GM12865 (cell line): ENCODE results near the gene PPAT.

Experiments
- DNase-seq: peaks from one replicate; pipeline ENCODE4 v3.0.0; 2010; ENCODE audit warnings: low read depth
- H3K4me3 ChIP-seq: 2 replicates; pipeline ENCODE4 v1.5.1; 2011; ENCODE audit warnings: mild to moderate bottlenecking, low read depth, low read length, control low read depth
- TF ChIP-seq, protein P1 (sequence below): IDR thresholded peaks from 2 replicates; pipeline ENCODE4 v1.5.1; 2011; ENCODE audit warnings: low read length, control low read depth, low read depth, inconsistent platforms; ENCODE audit not compliant: insufficient read depth; ENCODE audit errors: missing control alignments

The PPAT gene

DNA sequence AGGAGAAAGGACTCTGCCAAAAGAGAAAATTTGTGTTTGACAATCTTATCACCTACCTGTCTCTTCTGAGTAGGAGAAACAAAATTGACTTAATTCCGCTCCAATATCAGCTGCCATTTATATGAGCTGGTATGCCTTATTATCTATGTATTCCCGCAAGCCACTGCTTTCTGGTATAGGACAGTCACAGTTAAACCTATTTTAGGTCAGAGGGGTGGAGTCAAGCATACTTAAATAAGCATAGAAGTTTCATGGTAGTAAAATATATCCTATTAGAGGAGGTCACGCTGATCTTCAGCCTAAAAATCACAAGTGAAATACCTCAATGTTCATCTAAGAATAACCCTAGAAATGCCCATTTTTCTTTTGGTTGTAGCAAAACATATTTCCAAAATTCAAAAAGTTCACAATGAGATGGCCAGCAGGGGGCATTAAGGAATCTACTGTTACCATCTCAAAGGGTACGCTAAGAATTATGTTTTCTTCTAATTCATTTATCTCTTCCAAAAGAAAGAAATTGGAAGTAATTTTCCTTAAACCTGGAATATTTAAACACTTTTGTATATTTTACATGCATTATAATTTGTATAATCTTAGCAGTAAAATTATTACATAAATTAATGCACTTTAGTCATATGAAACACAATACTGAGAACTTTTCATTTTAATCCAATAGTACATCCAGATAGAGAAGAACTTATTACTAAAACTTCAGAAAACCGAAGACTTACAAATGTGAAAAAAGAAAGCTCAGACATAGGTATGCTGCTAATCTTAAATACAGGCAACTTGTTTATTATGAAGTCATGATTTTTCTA lies 10.5 kb downstream of the PPAT start:
- TF ChIP-seq, protein P1, sequence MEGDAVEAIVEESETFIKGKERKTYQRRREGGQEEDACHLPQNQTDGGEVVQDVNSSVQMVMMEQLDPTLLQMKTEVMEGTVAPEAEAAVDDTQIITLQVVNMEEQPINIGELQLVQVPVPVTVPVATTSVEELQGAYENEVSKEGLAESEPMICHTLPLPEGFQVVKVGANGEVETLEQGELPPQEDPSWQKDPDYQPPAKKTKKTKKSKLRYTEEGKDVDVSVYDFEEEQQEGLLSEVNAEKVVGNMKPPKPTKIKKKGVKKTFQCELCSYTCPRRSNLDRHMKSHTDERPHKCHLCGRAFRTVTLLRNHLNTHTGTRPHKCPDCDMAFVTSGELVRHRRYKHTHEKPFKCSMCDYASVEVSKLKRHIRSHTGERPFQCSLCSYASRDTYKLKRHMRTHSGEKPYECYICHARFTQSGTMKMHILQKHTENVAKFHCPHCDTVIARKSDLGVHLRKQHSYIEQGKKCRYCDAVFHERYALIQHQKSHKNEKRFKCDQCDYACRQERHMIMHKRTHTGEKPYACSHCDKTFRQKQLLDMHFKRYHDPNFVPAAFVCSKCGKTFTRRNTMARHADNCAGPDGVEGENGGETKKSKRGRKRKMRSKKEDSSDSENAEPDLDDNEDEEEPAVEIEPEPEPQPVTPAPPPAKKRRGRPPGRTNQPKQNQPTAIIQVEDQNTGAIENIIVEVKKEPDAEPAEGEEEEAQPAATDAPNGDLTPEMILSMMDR: peak; percentile 56
- peak overlapping the region; percentile 6; the same call in 1 of the 2 replicates for H3K4me3 ChIP-seq
- DNase-seq: peak; percentile 54

DNA sequence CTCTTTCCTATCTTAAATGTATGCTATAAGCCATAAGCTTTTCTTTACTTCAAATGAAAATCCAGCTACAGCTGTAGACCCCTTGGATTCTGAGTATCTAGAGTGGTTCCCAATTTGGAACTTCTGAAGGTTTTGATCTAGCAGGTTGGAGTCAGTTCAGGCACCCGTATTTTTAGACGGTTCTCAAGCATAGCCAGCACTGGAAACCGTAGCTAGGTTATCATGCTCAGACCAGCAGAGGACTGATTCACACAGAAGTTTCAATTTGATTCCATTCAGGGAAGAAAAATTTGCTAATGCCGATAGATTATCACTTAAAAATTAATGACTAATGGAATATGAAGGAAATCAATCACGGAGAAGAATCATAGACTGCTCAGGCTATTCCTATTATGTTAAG lies 11.2 kb downstream of the PPAT start:
- H3K4me3 ChIP-seq: no peak overlapping the region
- TF ChIP-seq, protein P1: no peak
- no peak for DNase-seq

DNA sequence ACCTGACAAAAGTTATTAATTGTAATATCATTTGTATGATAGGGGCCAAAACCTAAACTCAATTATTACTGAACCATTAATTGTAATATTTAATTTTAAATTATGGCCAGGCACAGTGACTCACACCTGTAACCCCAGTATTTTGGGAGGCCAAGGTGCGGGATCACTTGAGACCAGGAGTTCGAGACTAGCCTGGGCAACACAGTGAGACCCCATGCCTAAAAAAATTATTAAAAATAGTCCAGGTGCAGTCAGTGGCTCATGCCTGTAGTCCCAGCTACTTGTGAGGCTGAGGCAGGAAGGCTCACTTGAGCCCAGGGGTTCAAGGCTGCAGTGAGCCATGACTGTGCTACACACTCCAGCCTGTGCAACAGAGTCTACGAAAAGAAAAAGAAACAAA lies 18.0 kb downstream of the PPAT start:
- no peak overlapping the region for H3K4me3 ChIP-seq
- no peak for DNase-seq
- TF ChIP-seq, protein P1: no peak

DNA sequence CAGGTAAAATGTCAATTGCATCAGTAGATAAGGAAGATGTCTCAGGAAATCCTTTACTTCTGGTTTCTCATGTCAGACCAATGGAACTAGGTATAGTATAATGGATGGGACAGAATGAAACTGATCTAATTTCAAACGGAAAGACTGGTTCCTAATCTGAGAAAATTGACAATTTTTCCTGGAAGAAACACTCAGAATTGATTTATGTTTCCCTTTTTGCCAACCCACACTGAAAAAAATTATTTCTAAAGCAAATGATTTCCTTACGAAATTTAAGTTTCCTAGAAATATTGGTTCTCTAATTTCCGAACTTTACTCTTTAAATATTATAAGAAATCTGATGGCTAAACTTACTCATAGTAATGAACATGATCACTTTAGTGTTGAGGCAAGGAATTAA lies 19.1 kb downstream of the PPAT start:
- TF ChIP-seq, protein P1: no peak

DNA sequence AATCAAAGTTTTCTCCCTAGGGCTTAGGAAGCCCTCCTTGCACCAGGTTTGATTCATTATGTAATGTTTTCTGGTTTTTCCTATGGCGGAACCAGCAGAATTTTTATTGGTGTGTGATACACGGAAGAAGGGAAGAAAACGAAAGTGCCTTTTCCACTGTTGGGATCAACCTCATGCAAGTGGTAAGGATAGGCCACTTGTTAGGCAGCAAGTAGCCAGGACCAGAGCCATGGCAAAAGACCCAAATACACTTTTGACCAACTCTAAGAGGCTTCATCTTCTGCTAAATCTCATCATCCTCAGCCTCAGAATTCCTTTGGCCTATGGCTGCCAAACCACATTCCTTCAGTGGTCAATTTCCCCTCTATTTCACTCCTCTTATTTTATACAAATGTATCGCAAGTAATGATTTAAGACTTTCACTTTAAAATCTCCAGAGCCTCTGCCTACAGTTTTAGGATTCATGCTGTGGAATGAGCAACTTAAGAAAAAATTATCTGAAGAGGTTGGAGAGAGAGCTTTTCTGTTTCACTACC lies 21.2 kb downstream of the PPAT start:
- TF ChIP-seq, protein P1: no peak
- no peak overlapping the region for H3K4me3 ChIP-seq
- no peak for DNase-seq

More for the DNA sequence above, 19.1 kb downstream of the PPAT start:
- no peak for DNase-seq
- no peak overlapping the region for H3K4me3 ChIP-seq

DNA sequence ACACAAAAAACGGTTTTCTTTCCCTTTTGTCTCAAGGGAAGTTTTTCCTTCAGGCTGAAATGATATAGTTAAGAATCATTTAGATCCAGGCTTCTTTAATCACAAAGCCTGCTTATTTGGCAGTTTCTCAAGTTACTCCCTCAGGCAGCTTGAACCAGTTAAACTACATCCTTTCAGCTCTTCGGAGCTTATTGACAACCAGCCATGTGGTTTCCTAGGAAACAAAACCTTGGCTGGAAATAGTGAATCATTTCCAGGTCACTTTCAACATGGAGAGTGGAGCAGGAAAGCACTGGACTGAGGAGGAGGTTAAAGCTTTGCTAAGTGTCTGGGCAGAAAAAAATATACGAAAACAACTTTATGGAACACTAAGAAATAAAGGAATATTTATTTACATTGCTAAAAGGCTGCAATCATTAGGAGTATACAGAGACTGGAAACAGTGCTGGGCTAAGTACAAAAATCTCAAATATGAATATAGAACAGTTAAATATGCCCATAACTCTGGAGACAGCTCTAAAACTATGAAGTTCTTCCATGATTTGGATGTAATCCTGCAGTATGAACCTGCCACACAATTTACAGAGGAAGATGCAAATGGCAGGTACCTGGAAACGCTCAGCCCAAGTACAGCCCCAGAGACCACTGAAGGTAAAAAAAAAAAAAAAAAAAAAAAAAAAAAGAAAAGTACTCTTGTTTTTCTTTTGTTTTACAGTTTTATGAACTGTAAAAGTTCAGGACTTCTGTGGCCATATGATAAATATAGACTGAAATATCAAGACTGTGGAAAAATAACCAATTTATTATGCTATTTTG lies 25.0 kb downstream of the PPAT start:
- no peak overlapping the region for H3K4me3 ChIP-seq
- DNase-seq: no peak

More for the DNA sequence above, 25.0 kb downstream of the PPAT start:
- TF ChIP-seq, protein P1: no peak
